Tibial nerve (tissue), 4 donors: Measurements from ENCODE around the gene OTOS. TPM values are rescaled to one million over a fixed set of nuclear protein-coding genes. Genes with fewer than 3 reads are reported as not detected.

Experiments
- DNase-seq, 2 donors: peaks; one replicate each; pipeline ENCODE4 v3.0.0-alpha.2; 2019; ENCODE audit warnings: low spot score in 2 of 2
- H3K27ac ChIP-seq, 4 donors: fragments of 200-600 bp; sonication (generic) in 3 of 4; one replicate each; pipeline ENCODE4 v1.5.1; 2017 to 2019; ENCODE audit warnings: mild to moderate bottlenecking in 1 of 4
- H3K27me3 ChIP-seq, 2 donors: fragments of 200-600 bp; sonication (generic) in 1 of 2; one replicate each; pipeline versions ENCODE4 v1.5.1 to v1.6.0; 2017 to 2019
- H3K36me3 ChIP-seq, 3 donors: fragments of 200-600 bp; sonication (generic); one replicate each; pipeline ENCODE4 v1.5.1; 2018 to 2019
- H3K4me1 ChIP-seq, 4 donors: fragments of 200-600 bp; sonication (generic) in 3 of 4; one replicate each; pipeline ENCODE4 v1.5.1; 2017 to 2019
- H3K4me3 ChIP-seq, 4 donors: fragments of 200-600 bp; sonication (generic) in 3 of 4; one replicate each; pipeline ENCODE4 v1.5.1; 2017 to 2019; ENCODE audit warnings: mild to moderate bottlenecking in 1 of 4, moderate library complexity in 1 of 4
- H3K9me3 ChIP-seq, 4 donors: fragments of 200-600 bp; sonication (generic) in 3 of 4; one replicate each; pipeline ENCODE4 v1.5.1; 2017 to 2019
- CTCF ChIP-seq, 5 experiments: fragments of 200-600 bp in 3 of 5; fragments of 450-650 bp in 2 of 5; sonication (generic) in 3 of 5; IDR thresholded peaks; one replicate each; pipeline ENCODE4 v1.5.1; 2016 to 2019; ENCODE audit warnings: antibody characterized with exemption in 5 of 5, mild to moderate bottlenecking in 3 of 5, moderate library complexity in 2 of 5
- EP300 ChIP-seq, 2 donors: sonication (generic); formaldehyde crosslinking; IDR thresholded peaks; one replicate each; pipeline ENCODE4 v1.6.1; 2017; ENCODE audit warnings: antibody characterized with exemption in 2 of 2, mild to moderate bottlenecking in 1 of 2
- POLR2A ChIP-seq, 2 donors: fragments of 450-650 bp; IDR thresholded peaks; one replicate each; pipeline ENCODE4 v1.6.1; 2017; ENCODE audit warnings: antibody characterized with exemption in 2 of 2, mild to moderate bottlenecking in 2 of 2, moderate library complexity in 2 of 2
- WGBS, 2 donors: methylation state at CpG; one replicate each; pipeline ENCODE4 v1.1.5; 2018; 5-methylcytosine and 5-hydroxymethylcytosine counted together
- total RNA-seq, 4 donors: library from RNA; depleted of rRNA; stranded (reverse); fragments of >200 nt; gene quantifications; one replicate each; pipeline ENCODE4 v1.1.0, GENCODE V29; 2016

Gene OTOS
- total RNA-seq, 4 donors from 2014 or later = not detected

- Histone ChIP-seq H3K27ac (no peak overlapping the region), H3K9me3 (peaks cover 0 to 7% (median 0%) of the 10 kb centered on the region in 4 donors), H3K36me3 (no peaks in the 10 kb centered on the region), H3K4me3 (no peak overlapping the region), H3K27me3 (peaks cover 0 to 14% of the 10 kb centered on the region in 2 donors), H3K4me1 (peaks cover 0 to 1% (median 0%) of the 10 kb centered on the region in 4 donors)
- TF ChIP-seq EP300 (IDR thresholded peaks at IDR 0.05) = no peak
- no peak for TF ChIP-seq CTCF (IDR thresholded peaks at IDR 0.05)
- TF ChIP-seq POLR2A (IDR thresholded peaks at IDR 0.05) = no peak
- no peak for DNase-seq
- WGBS, 2 donors = 83 to 84% methylated on average over 9 to 10 of the region's 10 CpGs
These were observed 24.6 kb upstream of the OTOS start for GRCh38 chr2:240165034-240165433.

- peaks cover 0 to 14% of the 10 kb centered on the region in 2 donors for H3K27me3 ChIP-seq
- no peaks in the 10 kb centered on the region for H3K36me3 ChIP-seq
- no peak overlapping the region for H3K4me3 ChIP-seq
- no peak for DNase-seq
- H3K4me1 ChIP-seq = no peaks in the 10 kb centered on the region
- no peak overlapping the region for H3K27ac ChIP-seq
- peaks cover 0 to 7% (median 0%) of the 10 kb centered on the region in 4 donors for H3K9me3 ChIP-seq
- TF ChIP-seq POLR2A (IDR thresholded peaks at IDR 0.05) (no peak), CTCF (IDR thresholded peaks at IDR 0.05) (no peak), EP300 (IDR thresholded peaks at IDR 0.05) (no peak)
- WGBS, 2 donors = 49 to 59% methylated on average over 5 of the region's 5 CpGs
These were observed 24.1 kb upstream of the OTOS start for GRCh38 chr2:240164586-240164985.

- H3K27ac ChIP-seq = no peak overlapping the region
- DNase-seq = no peak
- H3K36me3 ChIP-seq = no peaks in the 10 kb centered on the region
- H3K27me3 ChIP-seq = peaks cover 0 to 14% of the 10 kb centered on the region in 2 donors
- peaks cover 0 to 7% (median 0%) of the 10 kb centered on the region in 4 donors for H3K9me3 ChIP-seq
- H3K4me1 ChIP-seq = no peaks in the 10 kb centered on the region
- 92 to 94% methylated on average over 4 of the region's 4 CpGs for WGBS, 2 donors
- H3K4me3 ChIP-seq = no peak overlapping the region
- TF ChIP-seq CTCF (IDR thresholded peaks at IDR 0.05) = no peak
- TF ChIP-seq EP300 (IDR thresholded peaks at IDR 0.05) = no peak
- no peak for TF ChIP-seq POLR2A (IDR thresholded peaks at IDR 0.05)
These were observed 23.6 kb upstream of the OTOS start for GRCh38 chr2:240163844-240164574.

- no peak for DNase-seq
- TF ChIP-seq EP300 (IDR thresholded peaks at IDR 0.05) = no peak
- no peak for TF ChIP-seq CTCF (IDR thresholded peaks at IDR 0.05)
- TF ChIP-seq POLR2A (IDR thresholded peaks at IDR 0.05) = no peak
- H3K4me1 ChIP-seq = no peaks in the 10 kb centered on the region
- 58 to 76% methylated on average over 12 to 16 of the region's 16 CpGs for WGBS, 2 donors
- H3K4me3 ChIP-seq = no peak overlapping the region
- peaks cover 0 to 14% of the 10 kb centered on the region in 2 donors for H3K27me3 ChIP-seq
- peaks cover 0 to 7% (median 0%) of the 10 kb centered on the region in 4 donors for H3K9me3 ChIP-seq
- H3K27ac ChIP-seq = no peak overlapping the region
- H3K36me3 ChIP-seq = no peaks in the 10 kb centered on the region
These were observed 22.7 kb upstream of the OTOS start for GRCh38 chr2:240162939-240163714.

- H3K4me1 ChIP-seq = no peaks in the 10 kb centered on the region
- no peaks in the 10 kb centered on the region for H3K36me3 ChIP-seq
- TF ChIP-seq EP300 (IDR thresholded peaks at IDR 0.05) (no peak), CTCF (IDR thresholded peaks at IDR 0.05) (no peak), POLR2A (IDR thresholded peaks at IDR 0.05) (no peak)
- no peak for DNase-seq
- H3K27ac ChIP-seq = no peak overlapping the region
- H3K27me3 ChIP-seq = peaks cover 0 to 14% of the 10 kb centered on the region in 2 donors
- H3K9me3 ChIP-seq = peaks cover 0 to 7% (median 0%) of the 10 kb centered on the region in 4 donors
- 69 to 75% methylated on average over 6 of the region's 6 CpGs for WGBS, 2 donors
- H3K4me3 ChIP-seq = no peak overlapping the region
These were observed 22.1 kb upstream of the OTOS start for GRCh38 chr2:240162531-240162930.
